Thyroid gland (tissue), 4 donors: Measurements from ENCODE around the gene LTF. TPM values are rescaled to one million over a fixed set of nuclear protein-coding genes. Genes with fewer than 3 reads are reported as not detected.
A peak's percentile ranks its signal among the peaks of the same experiment; 100 is the strongest.
"Not testable (repeated sequence)": the region's sequence is repeated elsewhere in the genome, so short reads cannot be mapped to it uniquely, and the experiment has no call there.

ENCODE experiments used
- DNase-seq, 2 donors: peaks; one replicate each; pipeline ENCODE4 v3.0.0-alpha.2; 2019
- H3K27ac ChIP-seq, 3 donors: fragments of 200-600 bp; sonication (generic); 1 replicate in 2 of 3; 2 replicates in 1 of 3; pipeline ENCODE4 v1.5.1; 2016 to 2019; ENCODE audit warnings: mild to moderate bottlenecking in 1 of 3, moderate library complexity in 1 of 3
- H3K27me3 ChIP-seq: fragments of 200-600 bp; sonication (generic); one replicate; pipeline ENCODE4 v1.5.1; 2019
- H3K36me3 ChIP-seq, 2 donors: fragments of 200-600 bp; sonication (generic); one replicate each; pipeline ENCODE4 v1.5.1; 2016 to 2019
- H3K4me1 ChIP-seq, 2 donors: fragments of 200-600 bp; sonication (generic); one replicate each; pipeline ENCODE4 v1.5.1; 2017 to 2019
- H3K4me3 ChIP-seq, 3 donors: fragments of 200-600 bp; sonication (generic); replicated peaks in 1 of 3; 1 replicate in 2 of 3; 2 replicates in 1 of 3; pipeline ENCODE4 v1.5.1; 2016; ENCODE audit warnings: mild to moderate bottlenecking in 1 of 3
- H3K9me3 ChIP-seq: fragments of 200-600 bp; sonication (generic); one replicate; pipeline ENCODE4 v1.5.1; 2017
- POLR2A ChIP-seq, 2 donors: fragments of 450-650 bp; IDR thresholded peaks; one replicate each; pipeline ENCODE4 v1.6.1; 2017; ENCODE audit warnings: antibody characterized with exemption in 2 of 2, mild to moderate bottlenecking in 2 of 2, moderate library complexity in 1 of 2
- WGBS, 2 donors: methylation state at CpG; one replicate each; pipeline ENCODE4 v1.1.5; 2017; 5-methylcytosine and 5-hydroxymethylcytosine counted together
- intact Hi-C: fragments of 100-400 bp; cut with DNase I; formaldehyde crosslinking; loops from one replicate; pipeline ENCODE4 v1.15.1; 2023
- total RNA-seq, 4 donors: library from RNA; depleted of rRNA; stranded (reverse); fragments of >200 nt; gene quantifications; one replicate each; pipeline ENCODE4 v1.2.3, GENCODE V29; 2016
- TF ChIP-seq, protein P1 (sequence below), 6 experiments: fragments of 200-600 bp in 3 of 6; fragments of 450-650 bp in 3 of 6; sonication (generic) in 3 of 6; IDR thresholded peaks; one replicate each; pipeline ENCODE4 v1.5.1; 2016 to 2019; ENCODE audit warnings: antibody characterized with exemption in 6 of 6, mild to moderate bottlenecking in 2 of 6, inconsistent platforms in 1 of 6, moderate library complexity in 1 of 6

The LTF gene
- total RNA-seq, 4 donors from 2014 or later = 6.3 to 48.6 (median 32.5) TPM

GRCh38 chr3:46406443-46406787, 58.3 kb downstream of the LTF start:
- peak overlapping the region in 2 of 3 donors; percentile 38 to 67 for H3K27ac ChIP-seq
- intact Hi-C loops = no loop called here

DNA sequence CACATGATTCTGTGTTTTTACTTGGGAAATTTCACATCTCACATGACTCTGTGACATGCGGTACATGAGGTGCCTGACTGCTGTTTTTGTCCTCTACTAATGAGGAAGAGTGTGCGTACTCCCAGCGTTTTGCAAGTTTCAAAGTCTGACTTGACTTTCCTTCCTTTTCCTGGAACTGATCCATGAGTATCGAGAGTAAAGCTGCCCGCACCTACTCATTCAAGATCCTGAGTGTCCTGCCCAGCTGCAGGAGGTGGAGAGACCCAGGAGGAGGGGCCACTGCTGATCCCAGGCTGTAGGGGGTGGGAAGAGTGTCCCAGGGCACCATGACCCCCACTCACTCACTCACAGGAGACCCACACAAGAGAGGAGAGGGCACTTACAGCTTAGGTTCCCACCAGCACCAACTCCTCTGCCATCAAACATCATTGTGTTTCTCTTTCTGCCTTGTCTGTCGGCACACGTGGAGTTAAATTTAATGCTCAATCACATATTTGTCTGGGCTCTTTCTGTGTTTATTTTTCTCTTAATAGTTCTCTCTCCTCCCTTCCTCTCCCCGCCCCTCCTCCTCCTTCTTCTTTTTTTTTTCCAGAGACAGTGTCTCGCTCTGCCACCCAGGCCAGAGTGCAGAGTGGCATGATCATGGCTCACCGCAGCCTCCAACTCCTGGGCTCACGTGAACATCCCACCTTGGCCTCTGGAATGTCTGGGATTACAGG, 59.2 kb downstream of the LTF start:
- intact Hi-C loops = no loop called here
- Histone ChIP-seq H3K27ac (peak overlapping the region; percentile 18 to 67 (median 38)), H3K4me3 (no peak overlapping the region), H3K4me1 (peaks cover 15 to 26% of the 10 kb centered on the region in 2 donors), H3K9me3 (no peaks in the 10 kb centered on the region), H3K36me3 (no peaks in the 10 kb centered on the region), H3K27me3 (no peaks in the 10 kb centered on the region)
- peak; percentile 55 to 58 for DNase-seq
- WGBS, 2 donors = 17 to 23% methylated on average over 11 of the region's 11 CpGs
- TF ChIP-seq, protein P1, sequence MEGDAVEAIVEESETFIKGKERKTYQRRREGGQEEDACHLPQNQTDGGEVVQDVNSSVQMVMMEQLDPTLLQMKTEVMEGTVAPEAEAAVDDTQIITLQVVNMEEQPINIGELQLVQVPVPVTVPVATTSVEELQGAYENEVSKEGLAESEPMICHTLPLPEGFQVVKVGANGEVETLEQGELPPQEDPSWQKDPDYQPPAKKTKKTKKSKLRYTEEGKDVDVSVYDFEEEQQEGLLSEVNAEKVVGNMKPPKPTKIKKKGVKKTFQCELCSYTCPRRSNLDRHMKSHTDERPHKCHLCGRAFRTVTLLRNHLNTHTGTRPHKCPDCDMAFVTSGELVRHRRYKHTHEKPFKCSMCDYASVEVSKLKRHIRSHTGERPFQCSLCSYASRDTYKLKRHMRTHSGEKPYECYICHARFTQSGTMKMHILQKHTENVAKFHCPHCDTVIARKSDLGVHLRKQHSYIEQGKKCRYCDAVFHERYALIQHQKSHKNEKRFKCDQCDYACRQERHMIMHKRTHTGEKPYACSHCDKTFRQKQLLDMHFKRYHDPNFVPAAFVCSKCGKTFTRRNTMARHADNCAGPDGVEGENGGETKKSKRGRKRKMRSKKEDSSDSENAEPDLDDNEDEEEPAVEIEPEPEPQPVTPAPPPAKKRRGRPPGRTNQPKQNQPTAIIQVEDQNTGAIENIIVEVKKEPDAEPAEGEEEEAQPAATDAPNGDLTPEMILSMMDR (IDR thresholded peaks at IDR 0.05) = no peak
- no peak for TF ChIP-seq POLR2A (IDR thresholded peaks at IDR 0.05)

More at GRCh38 chr3:46406443-46406787, 58.3 kb downstream of the LTF start:
- no peaks in the 10 kb centered on the region for H3K27me3 ChIP-seq
- no peaks in the 10 kb centered on the region for H3K36me3 ChIP-seq
- TF ChIP-seq POLR2A (IDR thresholded peaks at IDR 0.05) = no peak
- TF ChIP-seq, protein P1 (IDR thresholded peaks at IDR 0.05) = no peak
- H3K4me3 ChIP-seq = no peak overlapping the region
- no peaks in the 10 kb centered on the region for H3K9me3 ChIP-seq
- WGBS, 2 donors = 77 to 84% methylated on average over 4 of the region's 4 CpGs
- peaks cover 15 to 26% of the 10 kb centered on the region in 2 donors for H3K4me1 ChIP-seq
- peak in 1 of 2 donors; percentile 7 for DNase-seq

DNA sequence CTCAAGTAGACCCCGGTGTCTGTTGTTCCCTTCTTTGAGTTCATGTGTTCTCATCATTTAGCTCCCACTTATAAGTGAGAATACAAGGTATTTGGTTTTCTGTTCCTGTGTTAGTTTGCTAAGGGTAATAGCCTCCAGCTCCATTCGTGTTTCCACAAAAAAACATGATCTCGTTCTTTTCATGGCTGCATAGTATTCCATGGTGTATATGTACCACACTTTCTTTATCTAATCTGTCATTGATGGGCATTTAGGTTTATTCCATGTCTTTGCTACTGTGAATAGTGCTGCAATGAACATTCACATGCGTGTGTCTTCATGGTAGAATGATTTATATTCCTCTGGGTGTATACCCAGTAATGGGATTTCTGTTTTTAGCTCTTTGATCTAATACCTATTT, 61.8 kb downstream of the LTF start:
- H3K4me3 ChIP-seq, H3K36me3 ChIP-seq, H3K27me3 ChIP-seq, H3K9me3 ChIP-seq, H3K27ac ChIP-seq, intact Hi-C loops, DNase-seq: not testable (repeated sequence)
- WGBS, 2 donors = 94% methylated on average over 4 of the region's 4 CpGs
- H3K4me1 ChIP-seq = peaks cover 15 to 26% of the 10 kb centered on the region in 2 donors

DNA sequence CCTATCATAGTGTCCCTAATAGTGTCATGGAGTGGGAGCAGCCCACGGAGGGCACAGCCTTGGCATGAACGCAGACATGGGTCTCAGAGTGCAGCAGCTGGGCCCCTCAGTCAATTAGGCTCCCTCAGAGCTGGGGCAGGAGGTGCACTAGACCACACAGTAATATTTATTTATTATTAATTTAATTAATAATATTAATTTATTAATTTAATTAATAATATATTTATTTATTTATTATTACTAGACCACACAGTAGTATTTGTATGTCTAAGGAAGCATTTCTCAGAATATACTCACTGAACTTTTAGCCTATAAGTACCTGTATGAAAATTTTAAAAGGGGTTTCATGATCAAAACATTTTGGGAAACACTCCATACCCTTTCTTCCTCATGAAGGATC, 63.1 kb downstream of the LTF start:
- H3K27ac ChIP-seq = no peak overlapping the region
- H3K9me3 ChIP-seq = no peaks in the 10 kb centered on the region
- no peaks in the 10 kb centered on the region for H3K36me3 ChIP-seq
- no peak for TF ChIP-seq POLR2A (IDR thresholded peaks at IDR 0.05)
- TF ChIP-seq, protein P1 (IDR thresholded peaks at IDR 0.05) = no peak
- no peaks in the 10 kb centered on the region for H3K27me3 ChIP-seq
- H3K4me1 ChIP-seq = peaks cover 26 to 30% of the 10 kb centered on the region in 2 donors
- 86 to 93% methylated on average over 2 of the region's 2 CpGs for WGBS, 2 donors
- no peak overlapping the region for H3K4me3 ChIP-seq
- intact Hi-C loops = no loop called here
- DNase-seq = no peak

DNA sequence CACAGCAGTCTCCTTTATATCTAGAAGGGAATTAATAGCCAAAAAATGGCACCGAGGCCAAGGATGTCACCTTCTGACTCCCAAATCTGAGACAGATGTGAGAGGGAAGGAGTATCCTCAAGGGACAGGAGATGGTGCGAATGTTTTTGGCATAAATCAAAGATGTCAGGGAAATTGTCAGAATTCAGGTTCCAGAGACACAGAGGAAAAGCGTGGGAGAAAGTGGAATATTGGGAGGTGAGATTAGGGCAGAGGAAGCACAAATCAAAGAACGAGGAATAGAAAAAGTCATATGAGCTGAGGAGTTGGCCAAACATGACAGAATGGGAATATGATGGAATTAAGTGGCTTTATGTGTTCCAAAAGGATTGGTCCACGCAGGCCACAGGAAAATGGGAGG, 63.9 kb downstream of the LTF start:
- intact Hi-C loops = no loop called here

More for the DNA sequence above, 63.9 kb downstream of the LTF start:
- 84 to 90% methylated on average over 5 of the region's 5 CpGs for WGBS, 2 donors
- Histone ChIP-seq H3K36me3 (no peaks in the 10 kb centered on the region), H3K4me3 (no peak overlapping the region), H3K9me3 (no peaks in the 10 kb centered on the region), H3K27me3 (no peaks in the 10 kb centered on the region), H3K4me1 (peaks cover 25 to 31% of the 10 kb centered on the region in 2 donors), H3K27ac (no peak overlapping the region)
- no peak for DNase-seq
- TF ChIP-seq, protein P1 (IDR thresholded peaks at IDR 0.05) = no peak
- no peak for TF ChIP-seq POLR2A (IDR thresholded peaks at IDR 0.05)
